Brain pericyte (primary cell): ENCODE data around the gene USP20.

ENCODE experiments used
- DNase-seq: peaks from one replicate; pipeline ENCODE4 v3.0.0-alpha.2; 2012; ENCODE audit warnings: low read depth, low spot score

The USP20 gene

GRCh38 chr9:129823542-129823934, 11.7 kb upstream of the USP20 start:
- no peak for DNase-seq

DNA sequence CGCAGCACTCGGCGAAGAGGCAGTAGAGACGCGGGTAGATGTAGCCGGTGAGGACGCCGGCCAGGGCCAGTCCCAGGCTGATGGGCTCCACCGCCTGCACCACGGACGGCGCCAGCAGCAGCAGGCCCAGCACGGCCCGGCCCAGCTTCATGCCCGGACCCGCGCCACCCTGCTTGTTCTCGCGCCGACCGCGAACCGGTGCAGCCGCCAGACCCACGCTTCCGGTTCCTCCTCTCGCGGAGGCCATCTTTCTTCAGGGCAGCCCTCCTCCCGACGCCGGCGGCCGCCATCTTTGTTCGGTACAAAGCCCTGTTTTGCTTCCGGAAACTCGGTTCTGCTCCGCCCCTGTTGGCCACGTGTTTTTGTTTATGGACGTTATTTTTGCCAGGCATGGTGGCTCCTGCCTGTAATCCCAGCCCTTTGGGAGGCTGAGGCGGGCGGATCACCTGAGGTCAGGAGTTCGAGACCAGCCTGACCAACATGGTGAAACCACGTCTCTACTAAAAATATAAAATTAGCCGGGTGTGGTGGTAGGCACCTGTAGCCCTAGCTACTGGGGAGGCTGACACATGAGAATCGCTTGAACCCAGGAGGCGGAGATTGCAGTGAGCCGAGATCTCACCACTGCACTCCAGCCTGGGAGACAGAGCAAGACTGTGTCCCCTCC, 11.2 kb upstream of the USP20 start, which contains the start of gene TOR1A:
TOR1A (minus strand) TSS at position 202 of the 667 bp plus-strand sequence; CDS start at position 151, 51 bp downstream.
- peak; percentile 80 for DNase-seq

- no peak for DNase-seq
These were observed 8.9 kb upstream of the USP20 start for GRCh38 chr9:129826344-129826743.

DNA sequence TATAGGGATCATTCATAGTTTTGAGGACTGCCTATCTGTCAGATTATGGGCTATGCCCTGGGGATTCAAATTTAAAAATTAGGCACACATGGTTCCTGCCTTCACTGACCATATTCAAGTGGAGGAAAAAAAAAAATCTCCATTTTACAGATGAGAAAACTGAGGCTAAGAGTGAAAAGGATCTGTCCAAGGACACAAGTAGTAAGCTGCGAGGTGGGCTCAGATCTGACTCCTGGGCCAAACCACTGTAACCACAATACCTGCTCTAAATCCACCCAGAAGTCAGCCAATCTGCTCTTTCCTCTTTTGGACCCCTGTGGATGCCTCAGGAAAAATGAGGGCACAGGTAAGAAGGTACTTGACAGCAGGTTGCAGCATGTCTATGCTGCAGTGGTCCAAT, 8.5 kb upstream of the USP20 start:
- no peak for DNase-seq

- no peak for DNase-seq
These were observed 7.2 kb upstream of the USP20 start for GRCh38 chr9:129828051-129828450.

- DNase-seq, result no peak
These were observed 6.3 kb upstream of the USP20 start for GRCh38 chr9:129828969-129829368.

- no peak for DNase-seq
These were observed 2.3 kb upstream of the USP20 start for GRCh38 chr9:129832982-129833381.

DNA sequence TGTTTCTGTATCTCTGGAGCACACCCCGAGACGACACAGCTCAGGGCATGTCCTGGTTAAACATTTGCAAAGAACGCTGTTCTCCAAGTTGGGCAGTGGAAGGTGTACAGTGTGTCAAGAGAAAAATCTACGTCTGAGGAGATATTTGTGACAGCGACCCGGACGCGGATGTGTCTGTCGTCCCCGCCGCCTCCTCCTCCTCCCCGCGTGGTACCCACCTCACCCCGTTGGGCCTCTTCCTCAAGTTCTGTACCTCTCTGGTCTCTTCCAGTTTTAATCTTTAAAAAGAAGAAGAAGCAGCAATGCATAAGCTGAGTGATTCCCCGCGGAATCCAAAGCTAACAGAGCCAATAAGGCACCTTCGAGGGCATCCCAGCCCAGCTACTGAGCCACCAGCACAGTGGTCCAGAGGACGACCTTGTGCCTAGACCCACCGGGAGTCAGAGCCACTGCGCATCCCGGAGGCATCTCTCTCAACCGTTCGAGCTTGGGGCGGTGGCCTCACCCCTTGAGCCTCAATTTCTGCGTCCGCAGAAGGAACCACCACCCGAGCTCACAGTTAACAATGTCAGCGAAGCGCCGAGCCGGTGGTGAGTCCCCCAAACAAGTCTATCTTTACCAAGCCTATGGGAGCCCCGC, 650 bp upstream of the USP20 start:
- DNase-seq, result no peak

DNA sequence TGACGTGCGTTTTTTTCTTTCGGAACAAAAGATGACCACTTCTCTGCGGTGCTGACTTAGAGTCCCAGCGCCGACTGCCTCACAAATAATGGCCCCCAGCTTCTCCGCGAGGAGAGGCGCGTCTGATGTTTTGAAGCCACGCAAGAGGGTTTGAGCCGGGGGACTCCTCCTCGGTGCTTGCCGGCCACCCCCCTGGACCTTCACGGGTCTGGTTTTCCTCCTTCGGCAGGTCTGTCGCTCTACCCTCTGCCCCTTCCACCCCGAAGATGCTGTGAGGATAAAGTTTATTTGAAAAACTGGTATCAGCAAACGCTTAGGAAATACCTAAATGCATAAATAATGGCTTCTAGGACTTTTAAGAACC, 584 bp downstream of the USP20 start:
- no peak for DNase-seq

- no peak for DNase-seq
These were observed 1.2 kb downstream of the USP20 start for GRCh38 chr9:129836311-129837007.

GRCh38 chr9:129838707-129839259, 3.5 kb downstream of the USP20 start:
- DNase-seq, result no peak

GRCh38 chr9:129839324-129840023, 4.2 kb downstream of the USP20 start:
- no peak for DNase-seq

DNA sequence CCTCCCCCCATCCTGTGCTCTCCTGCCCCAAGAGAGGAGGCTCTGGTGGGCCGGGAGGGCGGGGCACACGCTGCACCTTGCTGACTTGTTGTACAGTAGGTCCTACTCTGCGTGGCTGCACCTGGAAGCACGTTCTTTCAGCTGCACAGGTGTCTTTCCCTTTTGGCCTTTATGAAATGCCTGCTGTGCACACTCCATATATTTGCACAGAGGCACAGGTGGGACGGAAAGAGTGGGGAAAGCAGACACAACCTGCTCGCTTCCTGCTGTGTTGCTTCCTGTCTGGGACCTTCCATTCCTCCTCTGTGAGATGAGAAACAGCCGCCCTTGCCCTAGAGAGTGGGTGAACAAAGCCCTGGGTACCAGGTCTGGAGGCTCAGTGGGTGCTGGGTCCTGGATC, 4.8 kb downstream of the USP20 start:
- DNase-seq, result no peak

DNA sequence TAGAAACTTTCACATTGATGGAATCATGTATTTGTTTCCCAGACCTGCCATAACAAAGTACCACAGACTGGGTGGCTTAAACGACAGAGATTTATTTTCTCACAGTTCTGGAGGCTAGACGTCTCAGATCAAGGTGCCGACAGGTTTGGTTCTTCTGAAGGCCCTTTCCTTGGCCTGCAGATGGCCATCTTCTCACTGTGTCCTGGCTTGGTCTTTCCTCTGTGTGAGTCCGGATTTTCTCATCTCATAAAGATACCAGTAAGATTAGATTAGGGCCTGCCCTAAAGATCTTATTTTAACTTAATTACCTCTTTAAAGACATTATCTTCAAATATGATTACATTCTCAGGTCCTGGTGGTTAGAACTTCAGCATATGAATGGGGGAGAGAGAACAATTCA, 5.8 kb downstream of the USP20 start:
- no peak for DNase-seq

- no peak for DNase-seq
These were observed 10.1 kb downstream of the USP20 start for GRCh38 chr9:129845373-129845772.

- no peak for DNase-seq
These were observed 13.6 kb downstream of the USP20 start for GRCh38 chr9:129848712-129849441.

DNA sequence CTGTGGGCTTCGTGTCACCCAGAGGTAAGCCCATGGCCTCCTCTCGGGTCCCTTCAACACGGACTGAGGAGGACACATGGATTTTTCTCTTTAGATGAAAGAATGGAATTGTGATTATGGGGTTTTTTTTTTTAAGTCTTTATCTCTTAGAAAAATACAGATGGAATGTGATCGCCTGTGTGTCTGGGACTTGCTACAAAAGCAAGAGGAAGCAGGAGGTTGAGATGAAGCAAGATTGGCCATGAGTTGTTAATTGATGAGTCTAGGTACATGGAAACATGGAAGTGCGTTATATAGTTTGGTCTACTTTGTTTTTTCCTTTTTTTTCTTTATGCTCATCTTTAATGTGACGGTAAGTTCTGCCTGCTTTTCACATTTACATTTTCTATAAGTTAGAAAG, 14.6 kb downstream of the USP20 start:
- DNase-seq, result no peak

DNA sequence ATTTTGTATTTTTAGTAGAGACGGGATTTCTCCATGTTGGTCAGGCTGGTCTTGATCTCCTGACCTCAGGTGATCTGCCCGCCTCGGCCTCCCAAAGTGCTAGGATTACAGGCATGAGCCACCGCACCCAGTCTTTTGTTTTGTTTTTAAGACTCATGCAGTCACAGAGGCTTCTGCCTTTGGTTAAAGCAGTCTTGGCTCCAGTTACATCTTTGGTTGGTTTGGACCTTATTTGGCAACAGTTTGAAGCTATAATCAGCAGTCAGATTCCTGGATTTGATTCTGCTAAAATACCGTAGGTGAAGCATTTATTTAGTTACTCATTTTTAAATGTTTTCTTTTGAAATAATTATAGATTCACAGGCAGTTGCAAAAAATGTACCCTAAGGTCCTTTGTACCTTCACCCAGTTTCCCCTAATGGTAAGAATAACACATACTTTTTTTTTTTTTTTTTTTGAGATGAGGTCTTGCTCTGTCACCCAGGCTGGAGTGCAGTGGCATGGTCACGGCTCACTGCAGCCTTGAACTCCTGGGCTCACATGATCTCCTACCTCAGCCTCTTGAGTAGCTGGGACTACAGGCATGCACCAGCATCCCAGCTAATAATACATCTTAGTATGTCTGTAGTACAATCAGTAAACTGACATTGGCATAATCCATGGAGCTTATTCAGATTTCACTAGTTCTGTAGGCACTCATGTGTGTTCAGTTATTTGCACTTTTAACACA, 15.7 kb downstream of the USP20 start:
- no peak for DNase-seq

DNA sequence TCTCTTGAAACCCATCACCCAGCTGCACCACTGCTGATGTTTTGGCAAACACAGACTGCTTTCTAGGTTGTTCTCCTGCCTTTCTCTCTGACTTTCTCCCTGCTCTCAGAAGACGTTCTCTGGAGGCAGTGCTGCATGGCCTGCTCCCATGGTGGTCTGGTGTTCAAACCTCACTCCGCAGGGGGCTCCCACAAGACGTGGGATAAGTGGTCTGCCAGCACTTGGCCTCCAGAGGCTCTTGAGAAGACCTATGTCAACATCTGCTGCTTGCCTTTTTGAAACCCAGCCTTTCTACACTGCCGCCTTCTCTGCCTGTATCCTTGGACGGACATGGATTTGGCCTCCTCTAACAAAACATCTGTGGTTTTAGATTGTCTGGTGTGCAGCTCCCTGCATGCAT, 16.6 kb downstream of the USP20 start:
- DNase-seq, result no peak

DNA sequence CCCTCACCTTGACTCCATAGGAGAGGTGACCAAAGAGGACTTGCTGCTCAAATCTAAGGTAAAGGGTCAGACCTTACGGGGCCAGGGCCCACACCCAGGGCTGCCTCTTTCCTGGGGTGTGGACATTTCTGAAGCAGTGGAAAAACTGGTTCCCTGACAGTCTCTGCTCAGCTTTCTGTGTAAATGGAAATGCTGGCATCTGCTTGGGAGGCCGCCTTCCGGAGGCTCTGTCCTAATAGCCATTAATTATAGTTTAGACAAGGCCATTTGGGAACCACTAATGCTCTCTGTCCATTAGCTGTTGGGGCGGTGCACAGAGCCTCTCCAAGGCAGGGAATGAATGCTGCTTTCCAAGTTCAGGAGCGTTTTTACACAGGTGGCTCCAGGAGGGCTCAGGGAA, 17.3 kb downstream of the USP20 start:
- no peak for DNase-seq

DNA sequence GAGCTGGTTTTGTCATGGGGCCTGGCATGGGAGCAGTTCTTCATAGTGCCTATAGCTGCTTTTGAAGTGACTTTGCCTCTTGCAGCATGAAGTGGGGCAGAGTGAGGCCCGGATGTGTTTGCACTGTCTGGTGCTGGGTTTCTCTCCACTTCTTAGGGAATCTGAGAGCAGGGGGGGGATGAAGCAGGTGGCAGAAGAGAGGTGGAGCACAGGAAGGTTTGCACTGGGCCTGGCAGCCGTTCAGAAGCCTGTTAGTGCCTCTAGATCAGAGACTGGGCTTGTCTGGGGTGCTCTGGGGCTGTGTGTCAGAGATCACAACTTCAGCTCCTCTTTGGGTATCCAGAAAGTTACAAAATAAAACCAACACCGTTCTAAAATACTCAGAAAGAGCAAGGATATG, 18.4 kb downstream of the USP20 start:
- DNase-seq, result no peak
